ENCODE data around the gene GPR157.

GRCh38 chr1:9105336-9105867 is 23.5 kb downstream of the GPR157 start:
- no peak for TF ChIP-seq CTCF (IDR thresholded peaks at IDR 0.05)
- no peak for TF ChIP-seq POLR2A (IDR thresholded peaks at IDR 0.05)

Measured in right lobe of liver (tissue), 4 donors.